T-helper 1 cell treated with Interleukin-12 subunit alpha and Interleukin-12 subunit beta and Interleukin-4 antibody, amounts not matched to agents 30 ng/mL and 1 ng/mL, for 36 hours (primary cell): ENCODE measurements around the gene USH1G. TPM values are rescaled to one million over a fixed set of nuclear protein-coding genes. Genes with fewer than 3 reads are reported as not detected.
"Not testable (repeated sequence)": the region's sequence is repeated elsewhere in the genome, so short reads cannot be mapped to it uniquely, and the experiment has no call there.

Experiments used
- intact Hi-C: fragments of 100-400 bp; cut with micrococcal nuclease; formaldehyde crosslinking; loops from one replicate; pipeline ENCODE4 v1.15.1; 2024
- total RNA-seq: library from RNA; stranded (reverse); gene quantifications from 2 replicates; pipeline ENCODE4 v1.2.3, GENCODE V29; 2022

Gene USH1G
- total RNA-seq, 1 donor from 2014 or later = not detected

DNA sequence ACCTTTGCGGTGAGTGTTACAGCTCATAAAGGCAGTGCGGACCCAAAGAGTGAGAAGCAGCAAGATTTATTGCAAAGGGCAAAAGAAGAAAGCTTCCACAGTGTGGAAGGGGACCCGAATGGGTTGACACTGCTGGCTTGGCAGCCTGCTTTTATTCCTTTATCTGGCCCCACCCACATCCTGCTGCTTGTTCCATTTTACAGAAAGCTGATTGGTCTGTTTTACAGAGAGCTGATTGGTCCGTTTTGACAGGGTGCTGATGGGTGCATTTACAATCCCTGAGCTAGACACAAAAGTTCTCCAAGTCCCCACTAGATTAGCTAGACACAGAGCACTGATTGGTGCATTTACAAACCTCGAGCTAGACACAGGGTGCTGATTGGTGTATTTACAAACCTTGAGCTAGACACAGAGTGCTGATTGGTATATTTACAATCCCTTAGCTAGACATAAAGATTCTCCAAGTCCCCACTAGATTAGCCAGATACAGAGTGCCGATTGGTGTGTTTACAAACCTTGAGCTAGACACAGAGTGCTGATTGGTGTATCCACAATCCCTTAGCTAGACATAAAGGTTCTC is 16.8 kb downstream of the USH1G start:
- intact Hi-C loops = not testable (repeated sequence)

DNA sequence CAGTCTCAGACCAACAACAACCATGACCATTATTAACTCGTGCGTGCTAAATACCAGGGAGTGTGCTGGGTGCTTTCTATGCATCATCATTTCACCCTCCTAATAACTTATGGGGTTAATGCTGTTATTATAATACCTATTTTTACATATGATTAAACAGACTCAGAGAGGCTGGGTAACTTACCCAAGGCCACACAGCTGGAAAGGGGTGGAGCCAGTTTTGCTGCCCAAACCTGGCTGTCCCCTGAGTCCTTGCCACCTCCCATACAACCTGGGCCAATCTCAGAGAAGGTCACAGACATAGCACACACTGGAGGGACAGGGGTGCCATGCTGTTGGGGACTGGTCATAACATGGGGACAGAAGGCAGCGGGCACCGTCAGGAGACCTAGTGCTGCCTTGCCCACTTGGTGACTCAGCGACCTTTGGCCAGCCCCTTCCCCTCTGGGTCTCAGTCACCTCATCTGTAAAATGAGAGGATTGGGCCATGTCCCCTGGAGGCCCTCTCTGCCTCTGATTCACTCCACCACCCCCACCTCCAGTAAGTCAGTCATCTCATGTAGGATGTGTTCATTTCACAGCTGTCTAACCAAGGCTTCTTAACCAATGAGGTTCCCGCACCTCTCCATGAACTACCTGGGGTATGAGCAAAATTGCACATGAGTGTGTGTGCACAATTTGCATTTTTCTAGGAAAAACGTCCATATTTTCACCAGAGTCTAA is 18.2 kb downstream of the USH1G start:
- intact Hi-C loops = no loop called here

DNA sequence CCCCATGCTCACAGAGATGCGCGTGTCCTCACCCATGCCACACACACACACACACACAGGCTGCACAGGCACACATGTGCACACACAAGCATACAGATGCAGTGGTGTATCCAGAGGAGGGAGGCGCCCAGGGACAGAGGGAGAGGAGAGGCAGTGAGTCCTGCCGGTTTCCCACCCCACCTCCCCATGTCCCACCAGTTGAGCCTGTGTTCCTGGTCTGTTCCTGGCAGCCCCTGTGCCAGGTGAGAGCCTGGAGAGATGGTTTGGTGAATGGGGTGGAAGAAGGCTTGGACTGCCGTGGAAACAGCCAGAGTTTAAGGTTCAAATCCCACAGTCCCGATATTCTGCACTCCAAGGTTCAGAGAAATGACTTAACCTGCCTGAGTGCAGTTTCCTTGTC is 19.4 kb downstream of the USH1G start:
- intact Hi-C loops = no loop called here

DNA sequence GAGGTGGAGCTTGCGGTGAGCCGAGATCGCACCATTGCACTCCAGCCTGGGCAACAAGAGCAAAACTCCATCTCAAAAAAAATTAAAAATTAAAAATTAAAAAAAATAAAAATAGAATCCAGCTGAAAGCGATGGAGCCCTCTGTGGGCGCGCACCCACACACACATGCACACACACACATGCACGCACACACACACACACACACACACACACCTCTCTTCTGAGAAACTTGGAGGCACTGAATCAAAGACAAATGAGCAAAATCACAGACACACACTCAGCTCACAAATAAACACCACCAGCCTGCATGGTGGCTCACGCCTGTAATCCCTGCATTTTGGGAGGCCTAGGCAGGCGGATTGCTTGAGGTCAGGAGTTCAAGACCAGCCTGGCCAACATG is 20.0 kb downstream of the USH1G start:
- intact Hi-C loops = no loop called here

DNA sequence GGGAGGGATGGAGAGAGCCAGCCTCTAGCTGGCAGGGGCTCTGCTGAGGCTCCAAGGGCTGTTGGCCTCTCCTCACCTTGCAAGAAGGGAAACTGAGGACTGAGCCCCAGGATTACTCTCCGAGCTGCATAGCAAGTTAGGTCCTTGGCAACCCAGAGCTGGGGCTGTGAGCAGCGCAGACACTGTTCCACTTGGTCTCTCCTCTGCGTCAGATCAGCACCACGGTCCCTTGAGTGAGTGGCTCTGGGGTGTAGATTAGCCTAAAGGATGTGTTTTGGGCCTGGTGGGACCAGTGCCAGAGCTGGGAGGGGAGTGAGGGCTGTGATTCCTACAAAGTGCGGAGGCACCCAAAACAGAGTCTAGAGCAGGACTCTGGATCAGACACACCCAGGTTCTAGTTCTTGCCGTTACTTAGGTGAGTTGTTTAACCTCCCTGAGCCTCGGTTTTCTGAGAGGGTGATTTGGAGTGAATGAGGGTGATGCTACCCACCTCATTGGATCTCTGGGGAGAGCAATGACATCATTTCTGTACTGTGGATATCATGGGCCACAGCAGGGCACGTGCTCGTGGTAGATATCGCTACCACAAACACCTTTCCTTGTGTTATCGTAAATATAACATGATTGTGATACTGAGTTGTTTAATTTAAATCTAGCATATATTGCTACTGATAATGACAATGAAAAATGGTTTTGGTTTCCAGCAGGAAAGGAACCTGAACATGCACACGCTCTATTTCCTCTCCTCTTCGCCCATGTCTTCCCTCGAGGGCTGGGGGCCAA is 21.5 kb downstream of the USH1G start:
- intact Hi-C loops = no loop called here

DNA sequence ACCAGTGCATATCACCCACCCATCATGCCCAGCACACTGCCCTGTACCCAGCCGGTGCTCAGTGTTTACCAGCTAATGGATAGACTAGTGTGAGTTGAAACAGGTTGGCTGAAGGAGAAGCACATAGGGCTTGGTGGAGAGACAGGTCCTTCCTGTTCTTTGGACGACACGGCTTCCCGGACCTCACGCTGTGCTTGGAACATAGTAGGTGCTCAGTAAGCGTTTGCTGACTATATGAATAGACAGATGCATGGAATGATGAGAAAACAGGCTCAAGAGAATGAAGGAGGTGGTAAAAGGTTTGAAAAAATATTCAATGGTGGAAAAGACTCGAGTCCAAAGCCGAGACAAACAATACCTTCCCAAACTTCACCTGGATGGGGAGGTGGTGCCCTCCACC is 22.8 kb downstream of the USH1G start:
- intact Hi-C loops = no loop called here

DNA sequence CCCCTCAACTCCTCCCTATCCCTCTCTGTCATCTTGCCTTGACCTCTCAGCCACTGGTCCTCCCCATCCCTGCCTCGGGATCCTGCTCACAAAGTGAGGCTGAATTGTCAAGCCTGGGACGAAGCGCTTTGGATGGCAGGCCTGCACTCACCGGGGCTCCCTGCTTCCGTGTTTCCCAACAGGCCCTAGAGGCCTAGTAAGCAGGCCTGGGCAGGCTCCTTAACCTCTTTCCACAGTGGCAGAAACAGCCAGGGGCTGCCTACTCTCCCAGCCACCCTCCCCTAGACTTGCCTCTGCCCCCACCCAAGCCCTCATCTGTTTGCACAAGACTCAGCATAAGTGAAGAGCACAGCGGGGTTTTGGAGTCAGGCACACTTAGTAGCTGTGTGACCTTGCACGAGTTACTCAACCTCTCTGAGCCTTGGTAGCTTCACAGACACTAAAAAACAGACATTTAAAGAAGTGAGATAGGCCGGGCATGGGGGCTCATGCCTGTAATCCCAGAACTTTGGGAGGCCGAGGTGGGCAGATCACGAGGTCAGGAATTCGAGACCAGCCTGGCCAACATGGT is 24.6 kb downstream of the USH1G start:
- intact Hi-C loops = no loop called here

DNA sequence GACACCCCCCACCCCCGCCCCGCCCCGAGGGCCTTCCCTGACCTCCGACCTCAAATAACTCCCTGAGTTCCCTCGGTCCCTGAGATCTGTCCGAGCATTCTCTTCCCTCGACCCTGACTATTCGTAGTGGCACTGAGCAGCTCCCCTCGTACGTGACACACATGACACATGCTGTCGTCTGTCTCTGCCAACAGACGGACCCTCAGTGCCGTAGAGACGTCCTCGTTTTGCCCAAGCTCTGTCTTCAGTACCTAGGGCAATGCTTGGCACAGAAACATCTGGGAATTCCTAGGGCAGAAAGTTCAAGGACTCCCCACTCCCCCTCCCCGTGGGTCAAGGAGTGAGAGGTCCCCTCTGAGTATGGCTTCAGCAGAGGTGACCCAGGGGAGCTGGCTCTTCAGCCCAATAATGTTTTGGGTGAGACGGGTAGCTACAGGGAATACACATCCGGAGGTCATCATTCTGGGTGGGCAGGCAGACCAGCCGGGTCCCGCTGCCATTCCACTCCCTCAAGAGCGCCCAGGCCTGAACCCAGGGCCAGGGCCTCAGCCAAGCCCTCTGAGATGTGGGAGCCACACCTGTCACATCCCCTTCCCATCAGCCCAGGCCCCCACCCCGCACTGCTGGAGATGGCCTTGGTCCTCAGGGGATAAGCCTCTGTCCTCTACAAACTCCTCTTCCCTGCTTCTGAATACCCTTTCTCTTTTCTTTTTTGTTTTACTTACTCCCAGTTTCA is 29.0 kb downstream of the USH1G start:
- intact Hi-C loops = no loop called here

DNA sequence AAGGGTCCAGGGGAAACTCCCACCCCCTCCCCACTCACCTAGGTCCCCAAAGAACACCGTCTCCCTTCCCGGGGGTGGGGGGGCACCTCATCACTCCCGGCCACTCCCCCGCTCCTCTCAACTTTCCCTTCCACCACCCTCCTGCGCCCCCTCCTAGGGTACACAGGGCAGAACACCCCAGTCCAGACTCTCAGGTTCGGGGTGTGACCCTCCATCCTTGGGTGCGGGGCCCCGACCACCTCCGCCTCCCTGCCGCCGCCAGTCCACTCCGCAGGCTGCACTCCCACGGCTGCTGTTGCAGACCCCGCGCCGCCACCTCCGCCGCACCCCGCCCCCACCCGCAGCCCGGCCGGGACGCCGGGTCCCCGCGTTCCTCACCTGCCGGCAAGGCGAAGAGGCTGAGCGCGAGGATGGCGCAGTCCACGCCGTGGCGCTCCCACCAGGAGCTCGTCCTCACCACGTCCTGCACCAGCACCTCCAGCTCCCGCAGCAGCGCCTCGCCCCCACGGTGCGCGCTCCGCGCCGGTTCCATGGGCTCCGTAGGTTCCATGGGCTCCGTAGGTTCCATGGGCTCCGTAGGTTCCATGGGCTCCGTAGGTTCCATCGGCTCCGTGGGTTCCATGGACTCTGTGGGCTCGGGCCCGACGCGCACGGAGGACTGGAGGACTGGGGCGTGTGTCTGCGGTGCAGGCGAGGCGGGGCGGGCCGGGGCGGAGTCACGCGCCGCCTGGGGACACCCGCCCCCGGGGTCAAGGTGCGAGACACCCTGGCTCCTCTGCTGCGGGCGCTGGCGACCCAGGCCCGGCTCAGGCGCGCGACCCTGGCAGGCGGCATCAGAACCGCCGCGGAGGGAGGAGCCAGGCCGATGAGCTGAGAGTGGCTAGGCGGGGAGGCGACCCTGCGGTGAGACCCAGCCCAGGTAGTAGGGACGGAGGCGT is 29.8 kb downstream of the USH1G start, which contains the start of gene FADS6:
Gene FADS6 (minus strand): TSS at position 660 of the 938 bp plus-strand sequence. CDS start 38 bp downstream, at position 622.
- intact Hi-C loops = no loop called here

DNA sequence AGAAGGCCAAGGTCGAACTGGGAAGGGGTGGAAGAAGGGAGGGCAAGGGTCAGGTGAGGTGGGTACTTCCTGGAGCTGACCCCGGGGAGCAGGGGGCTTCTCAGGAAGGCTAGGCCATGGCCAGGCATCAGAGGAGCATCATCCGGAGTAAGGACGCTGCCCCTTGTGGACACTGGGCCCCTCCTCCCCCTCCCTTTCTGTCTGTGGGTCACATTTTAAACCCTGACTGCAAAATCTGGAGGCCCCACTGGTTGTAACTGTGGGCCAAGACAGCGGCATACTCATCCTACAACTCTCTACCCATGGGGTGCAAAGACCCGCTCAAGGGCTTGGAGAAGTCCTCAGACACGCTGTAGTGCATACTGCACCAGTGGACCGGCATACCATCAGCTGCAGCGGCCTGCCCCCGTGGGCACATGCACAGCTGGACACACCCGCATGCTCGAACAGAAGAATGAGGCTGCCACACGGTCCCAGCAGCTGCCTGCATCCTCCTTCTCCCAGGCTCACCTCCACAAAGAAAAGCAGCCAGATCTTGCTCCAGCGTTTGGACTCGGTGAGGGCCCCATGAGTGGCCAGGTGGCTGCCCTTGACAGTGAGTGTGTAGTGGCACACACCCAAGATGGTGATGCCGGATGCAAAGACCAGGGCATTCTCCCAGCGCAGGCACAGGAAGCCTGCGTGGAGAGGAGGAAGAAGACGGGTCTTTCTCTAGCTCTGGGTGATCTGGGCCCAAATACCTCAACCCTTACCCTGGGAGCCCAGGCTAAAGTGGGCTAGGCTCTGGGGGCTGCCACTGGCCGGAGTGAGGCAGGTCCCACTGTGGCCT is 30.8 kb downstream of the USH1G start:
- intact Hi-C loops = no loop called here

DNA sequence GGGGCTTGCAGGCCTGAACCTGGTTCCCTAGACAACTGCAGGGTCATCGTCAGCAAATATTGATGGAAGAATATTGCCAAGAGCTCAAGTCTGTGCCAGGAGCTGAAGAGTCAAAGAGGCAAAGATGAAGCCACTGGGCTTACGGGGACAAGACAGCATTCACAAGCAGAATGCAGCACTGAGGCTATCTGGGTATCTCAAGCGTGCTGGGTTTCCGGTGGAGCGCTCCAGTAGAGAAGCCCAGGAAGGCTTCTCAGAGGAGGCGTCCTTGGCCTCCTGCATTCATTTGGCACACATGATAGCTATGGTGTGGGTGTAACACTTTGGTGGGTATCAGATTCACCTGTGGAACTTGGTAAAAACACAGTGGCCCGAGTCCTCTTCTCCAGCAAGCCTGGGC is 32.5 kb downstream of the USH1G start:
- intact Hi-C loops = no loop called here

DNA sequence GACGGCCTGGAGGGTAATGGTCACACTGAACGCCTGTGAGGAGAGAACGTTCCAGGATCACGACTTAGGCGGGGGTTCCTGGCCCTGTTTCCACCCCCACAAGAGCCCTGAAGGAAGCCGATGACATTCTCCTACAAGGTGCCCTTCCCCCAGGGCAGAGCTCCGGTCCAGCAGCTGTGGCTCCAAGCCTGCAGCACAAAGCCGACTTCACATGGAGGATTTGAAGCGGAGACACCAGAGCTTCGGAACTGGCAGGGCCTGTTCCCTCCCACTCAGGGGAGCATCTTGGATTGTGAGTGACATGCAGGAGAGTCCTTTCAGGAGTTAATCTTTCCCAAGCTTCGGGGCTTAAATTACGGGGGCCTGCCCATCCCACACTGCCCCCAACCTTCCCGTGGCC is 34.6 kb downstream of the USH1G start:
- intact Hi-C loops = no loop called here

DNA sequence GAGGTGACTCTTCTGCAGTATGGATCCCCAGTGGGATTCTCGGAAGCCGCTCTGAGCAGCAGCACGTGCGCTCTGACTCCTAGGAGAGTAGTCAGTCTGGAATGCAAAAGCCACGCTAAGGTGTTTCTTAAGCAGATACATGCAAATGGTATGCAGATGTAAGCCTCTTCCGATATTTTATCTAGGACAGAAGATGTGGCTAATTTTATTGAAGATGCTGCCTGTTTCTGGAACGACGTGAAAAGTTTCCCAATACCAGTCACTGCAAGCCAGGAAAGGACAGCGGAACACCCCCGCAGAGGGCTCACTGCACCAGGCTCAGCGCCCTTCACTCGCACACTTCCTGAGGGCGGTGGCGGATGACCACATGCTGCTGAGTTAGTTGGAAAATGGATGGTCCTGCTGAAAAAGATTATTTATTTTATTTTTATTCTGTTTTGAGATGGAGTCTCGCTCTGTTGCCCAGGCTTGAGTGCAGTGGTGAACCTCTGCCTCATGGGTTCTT is 39.8 kb downstream of the USH1G start:
- intact Hi-C loops = no loop called here

DNA sequence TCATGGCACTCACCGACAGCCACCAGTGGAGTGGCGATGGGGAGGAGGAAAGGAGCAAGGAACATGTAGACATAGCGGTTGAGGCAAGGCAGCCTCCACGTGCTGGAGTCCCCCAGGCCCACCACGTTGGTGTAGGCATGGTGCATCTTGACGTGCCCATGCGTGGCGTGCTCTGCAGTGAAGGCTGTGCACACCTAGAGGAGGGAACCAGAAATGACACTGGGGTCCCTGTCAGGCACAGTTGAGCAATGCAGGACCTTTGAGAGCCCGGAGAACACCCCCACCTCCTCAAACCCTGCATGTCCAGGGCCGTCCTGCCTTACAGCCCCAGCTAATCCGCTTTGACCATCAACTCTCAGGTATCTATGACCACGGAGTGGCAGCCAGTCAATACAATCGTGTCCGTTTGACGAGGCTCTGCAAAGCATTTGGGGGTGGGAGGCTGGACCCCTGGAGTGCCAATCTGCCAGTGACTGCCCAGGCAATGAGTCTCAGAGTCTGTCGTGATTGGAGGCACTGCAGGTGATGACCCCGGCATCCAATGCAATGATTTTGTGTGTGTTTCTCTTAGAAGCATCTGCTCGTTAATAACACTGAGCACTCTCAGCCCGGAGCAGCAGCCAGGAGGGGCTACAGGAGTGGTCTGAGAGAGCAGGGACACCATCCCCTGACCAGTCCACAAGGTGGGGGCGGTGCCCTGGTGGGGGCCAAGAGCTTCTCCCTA is 40.4 kb downstream of the USH1G start:
- intact Hi-C loops = no loop called here

DNA sequence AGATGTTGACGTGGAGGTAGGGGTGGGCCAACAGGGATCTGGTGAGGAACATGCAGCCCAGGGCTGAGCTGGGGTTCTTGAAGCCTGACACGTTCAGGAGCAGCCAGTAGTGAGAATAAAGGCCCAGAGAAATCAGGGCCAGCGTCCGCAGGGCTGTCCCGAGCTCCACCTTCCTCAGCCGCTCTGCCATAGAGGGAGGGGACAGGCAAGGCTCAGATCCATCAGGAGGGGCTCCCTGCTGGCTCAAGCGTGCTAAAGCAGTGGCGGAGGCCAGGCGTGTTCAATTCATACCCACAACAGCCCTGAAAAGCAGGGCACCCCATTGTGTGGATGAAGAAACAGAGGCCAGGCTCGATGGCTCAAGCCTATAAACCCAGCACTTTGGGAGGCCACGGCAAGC is 42.0 kb downstream of the USH1G start:
- intact Hi-C loops = no loop called here

DNA sequence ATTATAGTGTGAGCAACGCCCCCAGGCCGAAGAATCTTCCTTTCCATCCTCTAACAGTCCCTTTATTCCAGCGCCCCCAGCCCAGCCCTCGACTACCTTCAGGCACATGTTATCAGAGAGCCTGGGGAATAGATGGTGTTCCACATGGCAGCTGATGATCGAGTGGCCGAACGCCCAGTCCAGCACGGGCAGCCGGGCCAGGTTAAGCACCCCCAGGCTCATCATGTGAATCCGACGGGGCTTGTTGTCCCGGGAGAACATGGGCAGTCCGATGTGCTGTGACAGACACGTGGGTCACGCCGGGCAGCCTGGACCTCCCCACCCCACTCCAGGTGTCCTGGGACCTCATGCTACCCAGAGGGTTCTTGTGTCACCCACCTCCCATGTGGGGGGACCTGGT is 43.7 kb downstream of the USH1G start:
- intact Hi-C loops = loop anchor here (10.0 kb wide), 2 partner anchors 305 to 975 kb away; partner anchors contain the start of genes SUMO2 and WBP2

DNA sequence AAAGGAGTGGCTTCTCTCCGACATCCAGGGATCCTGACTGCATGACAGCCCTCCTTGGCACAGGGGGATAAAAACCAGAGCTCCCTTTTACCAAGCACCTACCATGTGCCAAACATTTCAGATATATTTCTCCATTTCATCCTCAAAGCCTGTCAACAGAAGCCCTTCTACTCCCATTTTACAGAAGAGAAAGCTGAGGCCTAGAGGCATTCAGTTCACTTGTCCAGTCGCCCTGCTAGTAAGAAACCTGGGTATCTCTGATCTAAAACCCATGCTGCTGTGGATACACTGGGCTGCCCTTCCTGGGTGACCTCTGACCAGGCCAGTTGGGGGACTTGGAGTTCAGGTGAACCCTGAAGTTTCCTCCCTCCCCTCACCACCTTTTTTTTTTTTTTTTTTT is 44.4 kb downstream of the USH1G start:
- intact Hi-C loops = loop anchor here (10.0 kb wide), 2 partner anchors 306 to 976 kb away; partner anchors contain the start of genes SUMO2 and WBP2
